HUES48 (cell line): ENCODE measurements around the gene CDH16.
A peak's percentile ranks its signal among the peaks of the same experiment; 100 is the strongest.

Experiments used
- H3K27ac ChIP-seq: one replicate; pipeline ENCODE4 v1.7.0; 2013; ENCODE audit warnings: low read depth, low read length, inconsistent platforms
- H3K27me3 ChIP-seq: 2 replicates; pipeline ENCODE4 v1.6.1; 2013; ENCODE audit warnings: mild to moderate bottlenecking, low read length; ENCODE audit not compliant: control insufficient read depth, insufficient read depth
- H3K36me3 ChIP-seq: 2 replicates; pipeline ENCODE4 v1.6.1; 2013; ENCODE audit warnings: low read length; ENCODE audit not compliant: control insufficient read depth, insufficient read depth
- H3K4me1 ChIP-seq: 2 replicates; pipeline ENCODE4 v1.6.1; 2013; ENCODE audit warnings: mild to moderate bottlenecking, low read length; ENCODE audit not compliant: control insufficient read depth, insufficient read depth
- H3K4me3 ChIP-seq: 2 replicates; pipeline ENCODE4 v1.5.1; 2013; ENCODE audit warnings: mild to moderate bottlenecking, low read depth, low read length
- H3K9ac ChIP-seq: 2 replicates; pipeline ENCODE4 v1.6.1; 2013; ENCODE audit warnings: mild to moderate bottlenecking, low read depth, low read length, moderate library complexity
- H3K9me3 ChIP-seq: 2 replicates; pipeline ENCODE4 v1.6.1; 2013; ENCODE audit warnings: low read length; ENCODE audit not compliant: control insufficient read depth, insufficient read depth

Gene CDH16

DNA sequence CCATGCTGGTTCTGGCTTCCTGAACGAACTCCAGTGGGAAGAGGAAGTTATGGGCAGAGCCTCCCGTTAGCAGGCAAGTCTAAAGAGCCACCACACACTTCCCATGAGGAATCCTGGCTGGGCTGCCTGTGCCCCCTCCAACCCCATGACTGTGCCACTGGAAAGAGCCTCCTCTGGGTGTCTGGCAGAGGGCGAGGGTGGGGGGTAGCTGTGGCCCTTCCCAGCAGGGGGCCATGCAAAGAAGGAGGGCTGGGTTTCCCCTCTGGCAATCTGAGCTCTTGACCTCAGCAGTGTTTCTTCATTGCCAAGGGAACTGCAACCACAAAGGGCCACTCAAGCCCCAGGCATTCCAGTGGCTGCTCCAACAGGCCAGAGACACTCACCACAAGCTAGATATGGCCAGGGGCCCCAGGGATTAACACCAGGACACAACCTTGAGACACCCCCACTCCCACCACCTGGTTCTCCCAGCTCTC, 8.3 kb upstream of the CDH16 start:
- Histone ChIP-seq H3K9me3 (no peaks in the 10 kb centered on the region), H3K4me1 (no peaks in the 10 kb centered on the region; the same call in 1 of the 2 replicates), H3K36me3 (no peaks in the 10 kb centered on the region; the same call in 1 of the 2 replicates)

DNA sequence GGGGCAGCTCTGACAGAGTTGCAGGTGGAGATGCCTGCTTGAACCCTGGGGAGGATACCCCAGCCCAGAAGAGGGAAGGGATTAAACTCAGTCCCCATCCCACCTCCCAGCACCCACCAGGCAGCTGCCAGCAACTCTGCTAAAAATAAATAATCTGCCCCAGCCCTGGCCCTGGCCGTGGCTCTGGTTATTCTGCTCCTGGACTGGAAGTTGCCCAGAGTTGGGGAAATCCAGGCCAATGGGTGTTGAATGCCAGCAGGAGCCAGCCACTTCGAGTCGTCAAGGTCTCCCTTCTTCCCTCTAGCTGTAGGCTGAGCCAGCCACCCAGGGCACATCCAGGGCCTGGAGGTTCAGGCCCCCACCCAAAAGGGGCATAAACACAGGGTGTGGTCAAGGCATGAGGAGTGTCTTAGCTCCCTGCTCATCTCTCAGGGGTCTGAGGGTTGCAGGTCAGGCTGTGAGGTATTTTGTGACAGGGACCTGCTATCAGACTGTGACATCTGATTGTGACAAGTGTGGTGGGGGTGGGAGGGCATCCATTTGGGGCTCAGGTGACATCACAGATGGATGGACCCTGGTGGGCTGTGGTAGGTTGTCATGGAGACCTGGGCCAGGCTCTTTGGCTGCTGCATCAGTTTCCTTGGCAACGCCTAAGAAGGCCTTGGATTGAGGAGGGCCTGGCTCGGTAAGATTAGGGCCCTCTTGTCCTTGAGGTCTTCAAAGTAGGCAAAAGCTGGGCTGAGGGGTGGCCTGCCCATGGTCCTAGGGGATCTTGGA, 7.7 kb upstream of the CDH16 start:
- H3K4me1 ChIP-seq: no peaks in the 10 kb centered on the region; the same call in 1 of the 2 replicates

More for the DNA sequence above, 8.3 kb upstream of the CDH16 start:
- Histone ChIP-seq H3K4me3 (no peak overlapping the region), H3K27me3 (peaks cover 44% of the 10 kb centered on the region), H3K9ac (no peak overlapping the region), H3K27ac (no peak overlapping the region)

DNA sequence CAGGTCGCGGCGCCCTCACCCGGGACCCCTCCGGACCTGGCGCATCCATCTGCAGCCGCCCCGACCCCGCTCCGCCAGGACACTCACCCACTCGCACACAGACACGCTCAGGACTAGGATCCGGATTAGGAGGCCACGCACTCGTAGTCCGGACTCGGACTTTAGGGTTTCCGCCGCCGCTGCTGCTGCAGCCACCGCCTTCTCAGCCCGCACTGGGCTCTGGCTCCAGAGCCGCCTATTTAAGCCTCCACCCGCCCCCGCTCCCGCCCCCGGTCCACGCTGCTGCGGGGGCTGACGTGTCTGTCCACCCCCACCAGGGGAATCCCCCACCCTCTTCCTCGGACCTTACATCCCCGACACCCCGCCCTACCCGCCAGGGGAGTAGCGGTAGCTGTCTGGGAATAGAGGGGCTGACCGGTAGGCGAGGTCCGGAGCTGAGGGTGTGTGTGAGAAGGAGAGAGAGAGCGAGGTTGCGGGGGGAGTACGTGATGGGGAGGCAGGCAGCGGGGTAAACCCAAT, 6.7 kb upstream of the CDH16 start, which contains the start of gene RRAD:
RRAD (minus strand) TSS at position 214 of the 519 bp plus-strand sequence. CDS start 356 bp downstream, outside the sequence.
- Histone ChIP-seq H3K9ac (no peak within 1 kb of the TSS), H3K27me3 (peaks cover 44% of the 10 kb centered on the region), H3K4me1 (no peaks in the 10 kb centered on the region; the same call in 1 of the 2 replicates), H3K9me3 (no peaks in the 10 kb centered on the region), H3K27ac (no peak within 1 kb of the TSS), H3K36me3 (no peaks in the 10 kb centered on the region), H3K4me3 (peak within 1 kb of the TSS; percentile 59)

More for the DNA sequence above, 7.7 kb upstream of the CDH16 start:
- Histone ChIP-seq H3K4me3 (no peak overlapping the region), H3K36me3 (no peaks in the 10 kb centered on the region), H3K27ac (no peak overlapping the region), H3K9me3 (no peaks in the 10 kb centered on the region), H3K27me3 (peaks cover 44% of the 10 kb centered on the region), H3K9ac (no peak overlapping the region)

- Histone ChIP-seq H3K9ac (no peak overlapping the region), H3K27me3 (peaks cover 48% of the 10 kb centered on the region), H3K4me3 (peak overlapping the region; percentile 59), H3K36me3 (no peaks in the 10 kb centered on the region), H3K9me3 (no peaks in the 10 kb centered on the region), H3K4me1 (no peaks in the 10 kb centered on the region; the same call in 1 of the 2 replicates), H3K27ac (no peak overlapping the region)
Observed at GRCh38 chr16:66924527-66925321, 6.0 kb upstream of the CDH16 start.

- H3K9me3 ChIP-seq: no peaks in the 10 kb centered on the region
- no peak overlapping the region for H3K4me3 ChIP-seq
- H3K27ac ChIP-seq: no peak overlapping the region
- no peaks in the 10 kb centered on the region for H3K36me3 ChIP-seq
- H3K27me3 ChIP-seq: peaks cover 48% of the 10 kb centered on the region
- no peaks in the 10 kb centered on the region; the same call in 1 of the 2 replicates for H3K4me1 ChIP-seq
- H3K9ac ChIP-seq: no peak overlapping the region
Observed at GRCh38 chr16:66923866-66924265, 5.2 kb upstream of the CDH16 start.

DNA sequence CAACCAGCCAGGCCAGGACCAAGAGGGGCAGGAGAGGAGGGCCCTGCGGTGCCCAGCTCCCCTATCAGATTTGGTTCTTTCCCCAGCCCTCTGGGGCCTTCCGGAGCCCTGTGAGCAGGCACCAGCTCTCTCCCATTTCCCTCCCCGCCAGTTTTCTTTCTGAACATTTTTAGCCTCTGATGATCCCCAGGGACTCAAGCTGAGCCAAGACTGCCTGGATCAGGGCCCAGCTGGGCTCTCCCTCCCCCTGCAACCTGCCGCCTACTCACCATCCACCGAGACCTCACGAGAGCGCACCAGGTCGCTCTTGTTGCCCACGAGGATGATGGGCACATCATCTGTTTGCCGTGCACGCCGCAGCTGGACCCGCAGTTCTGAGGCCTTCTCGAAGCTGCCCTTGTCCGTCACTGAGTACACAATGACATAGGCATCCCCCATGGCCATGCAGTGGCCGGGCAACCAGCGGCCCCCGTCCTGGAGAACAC, 4.6 kb upstream of the CDH16 start:
- H3K4me1 ChIP-seq: no peaks in the 10 kb centered on the region; the same call in 1 of the 2 replicates
- no peak overlapping the region for H3K27ac ChIP-seq
- H3K4me3 ChIP-seq: no peak overlapping the region
- no peaks in the 10 kb centered on the region for H3K9me3 ChIP-seq
- H3K27me3 ChIP-seq: peaks cover 48% of the 10 kb centered on the region
- no peak overlapping the region for H3K9ac ChIP-seq
- no peaks in the 10 kb centered on the region for H3K36me3 ChIP-seq

- no peaks in the 10 kb centered on the region; the same call in 1 of the 2 replicates for H3K4me1 ChIP-seq
- no peak overlapping the region for H3K27ac ChIP-seq
- H3K27me3 ChIP-seq: peaks cover 40% of the 10 kb centered on the region
- no peak overlapping the region for H3K4me3 ChIP-seq
- H3K36me3 ChIP-seq: no peaks in the 10 kb centered on the region
- no peaks in the 10 kb centered on the region for H3K9me3 ChIP-seq
- no peak overlapping the region for H3K9ac ChIP-seq
Observed at GRCh38 chr16:66921729-66922450, 3.2 kb upstream of the CDH16 start.

DNA sequence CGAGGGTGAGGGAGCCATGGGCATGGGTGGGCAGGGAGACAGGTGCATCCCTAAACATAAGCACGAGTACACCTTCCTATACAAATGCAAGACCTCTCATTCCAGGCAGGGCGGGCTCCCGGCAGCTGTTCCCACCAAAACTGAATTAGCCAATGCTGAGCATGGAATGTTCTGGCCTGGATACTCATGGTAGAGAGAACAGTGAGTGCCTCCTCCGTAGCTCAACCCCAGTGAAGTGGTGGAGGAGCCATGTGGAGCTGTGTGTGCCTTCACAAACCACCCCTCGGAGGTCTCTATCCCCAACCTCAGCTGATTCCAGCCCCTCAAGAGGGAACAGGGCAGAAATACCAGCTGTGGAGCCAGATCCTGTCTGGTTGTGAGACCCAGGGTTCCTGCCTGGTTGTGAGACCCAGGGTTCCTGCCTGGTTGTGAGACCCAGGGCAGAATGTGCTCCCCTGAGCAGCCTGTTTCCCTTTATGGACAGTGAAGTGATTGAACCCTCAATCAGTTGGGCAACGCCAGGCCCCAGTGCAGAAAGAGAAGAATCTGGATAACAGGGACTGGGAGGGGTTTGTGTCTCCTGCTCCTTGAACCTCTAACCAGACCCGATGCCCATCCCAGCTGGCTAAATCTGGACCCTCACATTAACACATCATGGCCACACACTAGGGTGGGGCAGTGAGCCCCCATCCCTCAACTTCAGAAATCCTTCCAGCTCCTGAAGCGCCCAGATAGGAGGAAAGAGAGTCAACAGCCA, 2.4 kb upstream of the CDH16 start:
- Histone ChIP-seq H3K36me3 (no peaks in the 10 kb centered on the region), H3K9ac (no peak overlapping the region), H3K9me3 (no peaks in the 10 kb centered on the region), H3K4me3 (no peak overlapping the region), H3K27ac (no peak overlapping the region), H3K4me1 (no peaks in the 10 kb centered on the region), H3K27me3 (peaks cover 32% of the 10 kb centered on the region)

GRCh38 chr16:66920299-66920590, 1.6 kb upstream of the CDH16 start:
- H3K36me3 ChIP-seq: no peaks in the 10 kb centered on the region

More at GRCh38 chr16:66920299-66920590, 1.6 kb upstream of the CDH16 start:
- no peak overlapping the region for H3K4me3 ChIP-seq
- H3K4me1 ChIP-seq: no peaks in the 10 kb centered on the region
- peaks cover 24% of the 10 kb centered on the region for H3K27me3 ChIP-seq
- H3K27ac ChIP-seq: no peak overlapping the region
- no peak overlapping the region for H3K9ac ChIP-seq
- H3K9me3 ChIP-seq: no peaks in the 10 kb centered on the region
